ENCODE measurements around the gene CPVL. TPM values are rescaled to one million over a fixed set of nuclear protein-coding genes. Genes with fewer than 3 reads are reported as not detected.
A peak's percentile ranks its signal among the peaks of the same experiment; 100 is the strongest.
"Not testable (repeated sequence)": the region's sequence is repeated elsewhere in the genome, so short reads cannot be mapped to it uniquely, and the experiment has no call there.

CPVL gene
- total RNA-seq, 1 donor from 2014 or later: 0.62 TPM

DNA sequence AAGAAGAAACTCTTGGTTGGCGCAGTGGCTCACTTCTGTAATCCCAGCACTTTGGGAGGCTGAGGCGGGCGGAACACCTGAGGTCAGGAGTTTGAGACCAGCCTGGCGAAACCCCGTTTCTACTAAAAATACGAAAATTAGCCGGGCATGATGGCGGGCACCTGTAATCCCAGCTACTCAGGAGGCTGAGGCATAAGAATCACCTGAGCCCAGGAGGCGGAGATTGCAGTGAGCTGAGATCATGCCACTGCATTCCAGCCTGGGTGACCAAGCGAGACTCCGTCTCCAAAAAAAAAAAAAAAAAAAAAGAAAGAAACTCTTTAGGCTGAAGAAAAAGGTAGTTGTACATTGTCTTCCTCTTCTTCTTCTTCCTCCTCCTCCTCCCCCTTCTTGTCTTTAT is 53.2 kb downstream of the CPVL start:
- DNase-seq (ENCODE audit: low read depth): not testable (repeated sequence)

DNA sequence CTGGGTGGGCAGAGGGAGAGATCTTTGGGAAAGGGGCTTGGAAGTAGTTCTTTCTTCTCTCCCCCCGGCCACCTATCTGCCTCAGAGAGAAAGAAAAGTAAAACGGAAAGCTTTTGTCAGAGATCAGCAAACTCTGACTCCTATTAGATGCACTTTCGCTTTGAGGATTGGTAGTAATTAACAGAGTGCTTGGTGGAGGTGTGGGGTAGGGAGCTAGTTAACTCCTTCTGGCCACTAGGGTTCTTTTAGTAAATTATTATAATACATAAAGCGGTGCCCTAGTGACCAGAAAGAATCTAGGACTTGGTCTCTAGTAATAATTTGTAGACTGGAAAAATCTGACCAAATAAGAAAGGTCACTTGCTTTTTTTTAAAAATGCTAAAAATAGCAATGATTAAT is 54.6 kb downstream of the CPVL start:
- peak; percentile 9 for DNase-seq (ENCODE audit: low read depth)

DNA sequence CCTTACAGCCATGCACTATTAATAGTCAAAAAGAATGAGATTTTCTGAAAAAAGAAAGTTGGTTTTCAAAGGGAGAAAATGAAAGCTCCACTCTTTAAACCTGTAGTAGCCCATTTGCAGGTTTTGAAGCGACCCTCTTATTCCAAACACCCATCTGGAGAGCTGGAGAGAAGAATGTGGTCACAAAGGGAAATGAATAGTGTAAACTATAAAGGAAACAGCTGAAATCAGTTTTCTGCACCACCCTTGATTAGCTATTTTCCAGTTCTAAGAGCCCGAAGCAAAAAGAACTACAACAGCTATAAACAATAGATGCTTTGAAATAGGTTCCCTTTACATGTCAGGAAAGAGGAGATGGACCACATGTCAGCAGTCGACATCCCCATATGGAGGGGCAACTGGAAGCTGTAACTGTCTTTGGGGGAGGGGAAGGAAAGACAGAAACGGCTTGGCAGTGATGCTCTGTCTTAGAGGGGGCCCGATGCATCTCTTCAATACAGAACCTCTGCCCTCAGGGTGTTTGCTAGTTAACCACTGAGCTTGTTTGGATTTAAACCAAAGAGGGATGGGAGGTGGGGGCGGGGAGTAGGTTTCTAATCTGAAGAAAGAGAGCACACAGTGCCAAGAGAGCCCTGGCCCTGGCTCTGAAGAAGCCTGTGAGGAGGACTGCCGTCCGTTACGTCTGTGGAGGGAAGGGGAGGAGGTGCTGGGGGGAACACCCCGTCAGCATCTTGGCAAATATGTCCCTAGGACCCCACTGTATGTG is 55.3 kb downstream of the CPVL start:
- DNase-seq (ENCODE audit: low read depth): peak; percentile 7

DNA sequence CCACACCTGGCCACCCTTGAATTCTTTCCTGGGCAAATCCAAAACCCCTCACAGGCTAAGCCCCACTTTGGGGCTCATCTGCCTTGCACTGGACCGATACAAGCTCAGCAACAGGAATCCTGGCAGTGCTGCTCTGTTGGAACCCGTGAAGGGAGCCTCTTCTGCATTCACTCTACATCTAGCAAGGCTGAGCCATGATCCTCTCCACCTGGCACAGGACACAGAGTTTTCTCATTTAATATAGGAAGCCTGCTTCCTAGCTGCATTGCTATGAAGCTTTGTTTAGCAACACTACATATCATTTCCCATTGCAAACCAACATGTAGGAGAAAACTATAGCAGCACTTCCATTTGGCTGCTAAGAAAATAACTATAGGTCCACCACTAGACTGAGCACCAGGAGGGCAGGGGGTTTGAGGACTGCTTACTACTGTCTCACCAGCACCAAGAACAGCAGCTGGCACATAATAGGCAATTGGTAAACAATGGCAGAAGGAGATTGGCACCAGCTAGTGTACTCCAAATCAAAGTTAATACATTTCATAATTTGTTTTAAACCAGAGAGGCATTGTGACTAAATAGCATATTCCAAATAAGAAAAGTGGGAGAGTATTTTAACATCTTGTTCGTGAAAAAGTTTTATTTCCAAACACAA is 56.1 kb downstream of the CPVL start:
- DNase-seq (ENCODE audit: low read depth): no peak

DNA sequence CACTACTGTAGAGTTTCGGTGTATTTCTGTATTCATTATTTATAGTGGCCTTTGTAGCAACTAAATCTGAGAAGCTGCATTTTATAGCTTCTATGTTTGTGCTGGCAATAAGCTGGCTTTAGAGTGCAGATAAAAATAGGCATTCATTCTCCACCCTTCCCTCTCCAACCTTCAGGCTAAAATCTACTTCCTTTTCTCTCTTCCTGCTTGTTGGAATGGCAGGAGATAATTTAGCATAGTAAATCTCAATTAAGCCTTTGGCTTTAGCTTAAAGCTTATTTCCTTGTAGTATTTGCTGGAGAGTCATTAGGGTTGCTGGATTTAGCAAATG is 58.5 kb downstream of the CPVL start:
- DNase-seq (ENCODE audit: low read depth): no peak

DNA sequence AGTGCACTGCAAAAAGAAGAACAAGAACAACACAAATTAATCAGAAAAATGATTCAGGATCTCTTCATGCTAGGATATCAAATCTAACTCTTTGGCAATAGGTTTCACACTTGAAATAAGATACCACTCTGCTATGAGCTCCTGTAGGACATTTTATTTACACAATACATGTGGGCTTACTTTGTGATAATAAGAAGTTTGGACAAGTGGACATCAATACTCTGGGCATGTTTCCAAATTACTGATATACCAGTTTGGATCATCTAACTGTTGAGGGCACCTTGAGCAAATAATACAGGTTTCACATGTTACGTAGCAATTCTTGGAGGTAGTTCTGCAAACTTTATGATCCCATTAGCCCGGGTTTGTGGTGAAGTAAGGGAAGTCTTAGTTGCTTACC is 59.8 kb downstream of the CPVL start:
- DNase-seq (ENCODE audit: low read depth): no peak

DNA sequence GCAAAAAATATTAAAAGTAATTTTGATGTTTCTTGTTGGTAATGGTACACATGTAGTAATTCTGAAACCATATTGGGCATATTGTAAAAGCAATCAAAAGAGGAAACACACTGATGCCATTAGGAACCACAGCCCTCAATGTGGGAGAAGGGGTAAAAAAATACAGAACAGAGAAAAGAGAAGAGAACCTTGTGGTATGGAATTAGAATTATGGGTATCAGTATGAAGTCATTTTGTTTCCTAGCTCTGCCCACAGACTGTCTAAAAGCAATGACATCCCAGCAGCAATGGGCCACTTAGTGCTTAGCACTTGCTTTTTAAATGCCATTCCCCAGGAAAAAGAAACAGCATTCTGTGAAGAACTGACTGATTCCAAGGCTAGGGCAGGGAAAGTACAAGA is 61.5 kb downstream of the CPVL start:
- DNase-seq (ENCODE audit: low read depth): no peak

DNA sequence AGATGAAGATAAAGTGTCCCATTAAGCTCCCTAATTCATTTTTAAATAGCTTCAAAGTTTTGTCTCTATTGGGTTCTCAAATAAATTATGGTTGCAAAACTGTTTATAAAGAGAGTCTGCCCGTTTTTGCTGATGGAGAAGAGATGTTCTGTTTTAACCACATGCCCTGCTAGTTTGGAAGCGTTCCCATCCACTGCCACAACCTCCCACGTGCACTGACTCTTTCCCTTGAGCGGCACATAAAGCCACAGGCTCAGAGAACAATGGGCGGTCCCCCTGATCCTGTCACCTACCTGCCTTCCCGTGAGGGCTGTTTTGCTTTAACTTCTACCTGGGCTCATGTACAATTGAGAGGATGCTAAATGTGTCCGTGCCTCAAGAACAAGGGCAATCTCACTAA is 65.5 kb downstream of the CPVL start:
- no peak for DNase-seq (ENCODE audit: low read depth)

DNA sequence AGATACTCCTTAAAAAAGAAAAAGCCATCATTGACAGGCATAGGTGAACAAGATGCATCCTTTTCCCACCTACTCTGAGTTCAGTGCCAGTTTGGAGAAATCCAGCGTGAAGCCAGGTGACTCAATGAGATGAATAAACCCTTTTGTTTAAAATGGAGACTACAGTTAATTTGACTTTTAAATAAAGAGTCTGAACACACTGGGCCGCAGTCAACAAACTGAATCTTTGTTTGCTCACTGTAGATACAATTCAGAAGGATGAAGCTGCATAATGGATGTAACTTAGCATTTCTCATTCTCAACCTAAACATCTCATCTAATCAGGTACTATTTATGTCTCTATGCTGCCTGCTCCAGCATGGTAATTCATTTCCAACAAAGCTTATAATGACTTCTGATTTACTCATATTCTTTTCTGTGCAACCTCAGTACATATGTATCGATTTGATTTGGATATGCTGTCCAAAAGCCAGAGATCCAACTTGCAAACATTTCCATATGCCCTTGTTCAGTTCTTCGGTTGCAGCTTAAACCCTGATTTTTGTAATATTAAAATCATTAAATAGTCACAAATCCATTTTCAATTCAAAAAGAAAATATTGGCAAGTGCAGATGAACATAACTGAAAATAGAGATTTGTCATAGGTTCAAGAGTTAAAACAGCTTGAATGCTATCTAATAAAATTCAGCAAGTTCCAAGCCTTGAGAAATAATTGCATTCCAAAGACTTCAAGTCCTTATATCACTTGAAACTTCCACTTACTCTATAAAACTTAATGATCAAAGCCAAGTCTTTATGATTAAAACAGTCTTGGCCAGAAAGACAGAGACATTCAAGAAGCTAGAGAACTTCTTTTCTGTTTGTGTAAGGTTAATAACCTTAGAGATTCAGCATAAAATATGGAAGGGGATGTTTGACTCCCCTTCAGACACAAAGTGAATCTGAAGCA is 67.8 kb downstream of the CPVL start:
- DNase-seq (ENCODE audit: low read depth): no peak

DNA sequence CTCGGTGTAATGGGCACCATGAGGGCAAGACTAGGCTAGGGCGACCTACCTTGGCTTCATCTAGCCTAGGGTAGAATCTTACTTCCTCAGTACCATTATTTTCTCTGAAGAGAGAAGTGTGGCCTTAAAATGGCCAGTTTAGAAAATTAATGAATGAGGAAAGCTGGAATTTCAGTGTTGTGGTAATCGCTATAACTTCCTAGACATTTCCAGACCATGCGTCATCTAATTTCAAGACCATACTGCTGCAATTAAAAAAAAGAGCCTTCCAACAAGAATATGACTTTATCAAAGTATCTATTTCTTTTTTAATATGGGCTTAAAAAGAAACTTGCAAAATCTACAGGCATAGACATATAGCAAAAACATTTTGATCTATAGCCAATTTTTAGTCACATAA is 68.5 kb downstream of the CPVL start:
- DNase-seq (ENCODE audit: low read depth): no peak

DNA sequence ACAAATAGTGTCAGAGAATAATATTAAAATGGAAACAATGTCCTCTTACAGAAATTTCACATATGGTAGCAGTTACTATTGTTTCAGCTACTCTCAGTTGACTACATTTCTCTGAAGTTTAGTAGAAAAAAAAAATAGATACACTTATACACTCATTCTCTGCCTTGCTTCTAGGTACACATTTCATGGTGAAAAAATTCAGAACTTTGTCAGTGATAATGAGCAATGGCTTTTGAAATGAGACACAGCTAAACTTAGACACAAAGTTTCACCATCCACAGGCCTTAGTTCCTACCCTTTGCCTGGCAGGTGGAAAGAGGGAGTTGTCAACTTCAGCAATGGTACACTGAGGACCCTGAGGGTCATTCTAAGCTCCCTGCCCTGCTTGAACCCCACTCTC is 69.2 kb downstream of the CPVL start:
- no peak for DNase-seq (ENCODE audit: low read depth)

DNA sequence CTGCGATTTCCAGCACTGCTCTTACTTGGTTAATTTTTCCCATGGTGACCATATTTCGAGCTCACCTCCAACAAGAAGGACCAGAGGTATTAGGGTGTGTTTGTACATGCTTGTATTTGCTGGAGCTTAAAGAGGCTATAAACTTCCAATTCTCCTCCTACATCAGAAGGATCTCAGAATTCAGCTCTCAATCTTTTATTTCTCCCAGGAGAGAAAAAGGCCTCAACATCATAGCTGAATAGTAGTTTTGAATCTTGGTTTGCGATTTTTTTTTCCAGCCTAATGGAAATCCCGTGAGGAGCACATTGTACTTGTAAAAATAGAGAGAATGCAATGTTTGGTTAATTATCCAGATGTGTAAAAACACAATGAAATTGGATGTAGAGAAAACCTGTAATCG is 69.7 kb downstream of the CPVL start:
- DNase-seq (ENCODE audit: low read depth): no peak

DNA sequence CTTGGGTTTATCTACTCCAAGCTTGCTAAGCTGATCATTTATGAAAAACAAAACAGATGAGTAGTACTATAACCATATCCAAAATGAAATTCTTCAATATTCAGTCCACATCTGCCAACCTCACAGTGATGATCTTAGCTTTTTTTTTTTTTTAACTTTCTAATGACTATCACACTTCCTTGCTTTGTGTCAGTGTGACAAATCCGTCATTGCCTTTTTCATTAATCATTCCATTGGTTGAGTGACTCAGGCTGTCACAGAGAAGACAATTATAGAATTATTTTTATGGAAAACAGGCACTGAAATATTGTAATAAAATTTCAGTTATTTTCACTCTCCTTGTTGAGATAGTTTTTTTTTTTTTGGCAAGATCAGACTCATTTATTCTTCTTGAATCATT is 70.7 kb downstream of the CPVL start:
- DNase-seq (ENCODE audit: low read depth): no peak

DNA sequence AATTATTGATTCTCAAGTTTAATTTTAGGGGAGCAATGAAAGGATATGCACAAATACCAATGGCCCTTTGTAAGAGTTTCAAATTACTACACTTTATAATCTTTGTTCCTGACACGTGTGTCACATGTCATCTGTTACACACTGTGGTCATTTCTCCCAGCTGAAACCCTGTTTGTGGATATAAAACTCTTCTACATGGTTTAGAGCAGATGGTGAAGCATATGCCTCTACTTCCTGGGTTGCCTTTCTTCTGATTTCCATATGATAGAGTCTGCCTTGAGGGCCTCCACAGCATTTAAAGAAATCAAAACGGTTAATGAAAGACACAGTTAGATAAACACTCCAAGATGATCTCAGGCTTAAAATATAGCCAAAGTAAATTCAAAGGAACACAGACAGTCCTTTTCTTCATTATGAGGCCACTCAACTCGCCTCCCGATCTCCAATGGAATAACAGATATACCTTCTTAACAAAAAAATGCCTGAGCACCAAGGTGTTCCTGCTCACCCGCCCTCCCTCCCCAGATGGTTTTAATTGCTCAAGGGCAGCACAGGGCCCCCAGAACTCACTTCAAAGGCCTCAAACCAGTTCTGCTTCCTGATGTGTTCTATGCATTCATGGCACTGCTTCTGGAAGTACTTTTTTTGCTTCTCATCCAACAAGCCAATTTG is 75.0 kb downstream of the CPVL start:
- DNase-seq (ENCODE audit: low read depth): no peak

DNA sequence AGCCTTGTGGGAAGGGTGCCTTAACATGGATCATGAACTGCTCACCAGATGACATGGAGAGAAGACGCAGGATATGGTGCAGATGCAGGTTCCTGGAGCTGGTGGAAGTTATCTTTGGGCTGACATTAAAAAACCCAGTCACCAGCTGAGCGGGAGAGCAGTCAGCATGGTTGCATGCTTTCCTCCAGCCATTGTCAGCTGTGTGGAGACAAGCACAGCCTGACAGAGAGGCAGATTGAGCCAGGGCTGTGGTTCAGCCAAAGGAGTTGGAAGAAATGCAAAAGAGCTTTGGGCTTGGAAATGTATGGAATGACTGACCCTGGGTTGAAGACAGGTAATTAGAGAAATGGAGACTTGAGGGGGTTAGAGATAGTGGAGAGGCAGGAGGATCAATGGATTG is 79.7 kb downstream of the CPVL start:
- no peak for DNase-seq (ENCODE audit: low read depth)

DNA sequence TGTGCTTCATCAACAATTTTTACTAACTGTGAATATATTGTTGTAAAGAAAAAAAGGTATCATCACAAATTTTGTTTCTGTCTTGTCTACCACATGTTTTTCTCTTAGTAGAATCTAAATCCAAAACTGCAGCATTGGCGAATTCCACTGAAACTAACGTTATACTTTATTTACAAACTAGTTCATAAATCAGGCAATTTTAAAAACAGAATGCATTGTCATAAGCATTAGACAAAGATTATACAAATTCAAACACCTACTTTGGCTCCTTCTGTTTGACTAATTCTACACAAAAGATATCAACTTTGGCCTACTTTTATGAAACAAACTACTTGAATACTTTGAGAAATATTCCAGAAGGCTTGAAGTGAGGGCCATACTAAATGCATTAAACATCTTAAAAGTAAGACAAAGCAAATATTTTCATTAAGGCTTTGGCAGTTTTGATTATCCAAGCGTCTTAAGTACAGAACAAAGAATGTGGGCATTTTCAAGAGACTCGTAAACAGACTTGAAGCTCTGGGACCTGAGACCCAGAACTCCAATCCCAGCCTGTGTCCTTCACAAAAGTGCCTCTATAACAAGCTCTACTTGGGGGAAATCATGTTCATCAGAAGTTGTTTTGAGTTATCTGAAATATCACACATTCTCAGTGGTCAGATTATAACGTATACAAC is 81.0 kb downstream of the CPVL start:
- no peak for DNase-seq (ENCODE audit: low read depth)

DNA sequence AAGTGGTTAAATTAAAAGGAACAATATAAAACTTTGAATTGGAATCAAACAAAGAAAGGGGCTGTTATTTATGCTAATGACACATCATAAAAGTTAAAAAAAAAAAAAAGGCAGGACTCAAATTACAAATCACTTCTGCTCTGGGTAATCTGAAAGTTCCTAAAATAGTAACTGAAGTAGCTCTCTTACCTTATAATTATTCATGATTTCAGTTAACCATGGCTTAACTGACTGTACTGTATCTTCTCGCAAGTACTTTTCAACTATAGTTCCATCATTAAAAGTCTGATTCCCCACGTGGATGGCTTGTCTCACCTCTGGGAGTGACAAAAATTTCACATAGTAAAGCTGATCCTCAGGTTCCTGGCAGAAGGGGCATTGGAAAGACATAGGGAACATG is 82.5 kb downstream of the CPVL start:
- no peak for DNase-seq (ENCODE audit: low read depth)

DNA sequence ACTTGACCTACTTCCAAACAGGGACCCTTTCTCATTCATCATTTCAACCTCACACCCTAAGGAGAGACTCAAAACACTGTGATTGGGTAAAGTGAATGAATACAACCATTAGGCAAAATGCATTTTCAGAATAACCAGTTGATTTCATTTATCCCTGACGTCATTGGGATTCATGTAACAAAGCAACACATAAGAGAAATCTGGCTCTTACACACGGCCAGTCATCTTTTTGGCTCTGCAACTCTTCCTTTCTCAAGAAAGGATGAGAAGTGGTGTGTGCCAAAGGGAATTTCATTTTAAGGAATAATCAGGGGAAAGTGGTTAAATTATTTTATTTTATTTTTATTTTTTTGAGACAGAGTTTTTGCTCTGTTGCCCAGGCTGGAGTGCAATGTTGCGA is 83.1 kb downstream of the CPVL start:
- DNase-seq (ENCODE audit: low read depth): no peak

DNA sequence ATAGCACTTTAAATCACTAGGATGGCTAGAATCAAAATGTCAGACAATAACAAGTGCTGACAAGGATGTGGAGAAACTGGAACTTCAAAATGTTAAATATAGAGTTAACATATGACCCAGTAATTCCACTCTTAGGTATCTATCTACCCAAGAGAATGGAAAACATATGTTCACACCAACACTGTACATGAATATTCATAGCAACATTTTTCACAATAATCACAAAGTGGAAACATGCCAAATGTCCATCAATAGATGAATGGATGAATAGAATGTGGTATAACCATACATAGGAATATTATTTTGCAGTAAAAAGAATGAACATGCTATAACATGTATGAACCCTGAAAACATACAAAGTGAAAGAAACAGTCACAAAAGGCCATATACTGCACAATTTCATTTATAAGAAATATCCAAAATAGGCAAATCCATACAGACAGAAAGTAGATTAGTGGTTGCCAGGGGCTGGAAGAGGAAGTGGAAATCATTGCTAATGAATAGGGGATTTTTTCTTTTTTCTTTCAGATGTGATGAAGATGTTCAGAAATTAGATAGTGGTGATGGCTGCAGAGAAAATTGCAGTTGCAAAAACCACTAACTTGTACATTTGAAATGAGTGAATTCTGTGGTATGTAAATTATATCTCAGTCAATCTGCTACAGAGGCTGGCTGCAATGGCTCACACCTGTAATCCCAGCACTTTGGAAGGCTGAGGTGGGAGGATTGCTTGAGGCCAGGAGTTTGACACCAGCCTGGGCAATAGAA is 93.0 kb downstream of the CPVL start:
- DNase-seq (ENCODE audit: low read depth): no peak

DNA sequence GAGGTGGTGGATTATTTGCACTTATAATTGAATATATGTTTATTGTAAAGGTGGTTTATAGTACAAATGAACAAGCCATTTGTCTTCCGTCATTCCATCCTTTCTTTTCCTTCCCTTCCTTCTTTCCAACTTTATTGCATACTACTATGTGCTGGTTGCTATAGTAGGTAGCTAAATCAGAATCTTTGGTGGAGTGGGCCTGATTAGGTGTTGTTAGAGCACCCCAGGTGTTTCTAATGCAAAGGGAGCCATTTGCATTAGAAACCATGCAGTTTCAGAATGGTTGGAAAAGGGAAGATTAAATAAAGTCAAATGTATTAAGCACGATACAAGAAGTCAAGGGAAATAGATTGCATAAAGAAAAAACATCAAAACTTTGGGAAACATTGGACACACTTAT is 99.4 kb downstream of the CPVL start:
- no peak for DNase-seq (ENCODE audit: low read depth)

Data from myocyte (in vitro differentiated cells).